ENCODE data around the gene CFAP97D2.
"Not testable (repeated sequence)": the region's sequence is repeated elsewhere in the genome, so short reads cannot be mapped to it uniquely, and the experiment has no call there.

The CFAP97D2 gene

GRCh38 chr13:114143806-114144605 is 35.1 kb upstream of the CFAP97D2 start:
- peak; percentile 67 for DNase-seq

- DNase-seq = no peak
These were observed 34.3 kb upstream of the CFAP97D2 start for GRCh38 chr13:114144606-114145244.

- peak; percentile 54 for DNase-seq
These were observed 33.8 kb upstream of the CFAP97D2 start for GRCh38 chr13:114145256-114145655.

GRCh38 chr13:114145722-114146121 is 33.3 kb upstream of the CFAP97D2 start:
- no peak for DNase-seq

GRCh38 chr13:114146173-114146572 is 32.9 kb upstream of the CFAP97D2 start:
- DNase-seq = no peak

GRCh38 chr13:114146629-114147028 is 32.4 kb upstream of the CFAP97D2 start:
- no peak for DNase-seq

- DNase-seq = no peak
These were observed 31.1 kb upstream of the CFAP97D2 start for GRCh38 chr13:114147803-114148520.

- DNase-seq = no peak
These were observed 30.6 kb upstream of the CFAP97D2 start for GRCh38 chr13:114148521-114148855.

GRCh38 chr13:114148886-114149285 is 30.2 kb upstream of the CFAP97D2 start:
- DNase-seq = not testable (repeated sequence)

GRCh38 chr13:114149774-114150740 is 29.0 kb upstream of the CFAP97D2 start:
- DNase-seq = no peak

- DNase-seq = no peak
These were observed 28.0 kb upstream of the CFAP97D2 start for GRCh38 chr13:114151031-114151430.

GRCh38 chr13:114151565-114152284 is 27.3 kb upstream of the CFAP97D2 start:
- DNase-seq = no peak

- DNase-seq = no peak
These were observed 26.8 kb upstream of the CFAP97D2 start for GRCh38 chr13:114152285-114152645.

GRCh38 chr13:114152831-114153371 is 26.2 kb upstream of the CFAP97D2 start:
- no peak for DNase-seq

- DNase-seq = no peak
These were observed 25.5 kb upstream of the CFAP97D2 start for GRCh38 chr13:114153485-114154080.

GRCh38 chr13:114154476-114154875 is 24.6 kb upstream of the CFAP97D2 start:
- no peak for DNase-seq

GRCh38 chr13:114155320-114155719 is 23.7 kb upstream of the CFAP97D2 start:
- no peak for DNase-seq

- DNase-seq = no peak
These were observed 22.9 kb upstream of the CFAP97D2 start for GRCh38 chr13:114155926-114156883.

- DNase-seq = no peak
These were observed 21.1 kb upstream of the CFAP97D2 start for GRCh38 chr13:114157869-114158495.
